ENCODE measurements around the gene USPL1.
"Not testable (repeated sequence)": the region's sequence is repeated elsewhere in the genome, so short reads cannot be mapped to it uniquely, and the experiment has no call there.

USPL1 gene

GRCh38 chr13:30617315-30618185, at the start of gene USPL1:
Gene USPL1 (plus strand): TSS chr13:30617920. CDS start chr13:30621141, 3,221 bp downstream.
- DNase-seq, result peak; percentile 91

DNA sequence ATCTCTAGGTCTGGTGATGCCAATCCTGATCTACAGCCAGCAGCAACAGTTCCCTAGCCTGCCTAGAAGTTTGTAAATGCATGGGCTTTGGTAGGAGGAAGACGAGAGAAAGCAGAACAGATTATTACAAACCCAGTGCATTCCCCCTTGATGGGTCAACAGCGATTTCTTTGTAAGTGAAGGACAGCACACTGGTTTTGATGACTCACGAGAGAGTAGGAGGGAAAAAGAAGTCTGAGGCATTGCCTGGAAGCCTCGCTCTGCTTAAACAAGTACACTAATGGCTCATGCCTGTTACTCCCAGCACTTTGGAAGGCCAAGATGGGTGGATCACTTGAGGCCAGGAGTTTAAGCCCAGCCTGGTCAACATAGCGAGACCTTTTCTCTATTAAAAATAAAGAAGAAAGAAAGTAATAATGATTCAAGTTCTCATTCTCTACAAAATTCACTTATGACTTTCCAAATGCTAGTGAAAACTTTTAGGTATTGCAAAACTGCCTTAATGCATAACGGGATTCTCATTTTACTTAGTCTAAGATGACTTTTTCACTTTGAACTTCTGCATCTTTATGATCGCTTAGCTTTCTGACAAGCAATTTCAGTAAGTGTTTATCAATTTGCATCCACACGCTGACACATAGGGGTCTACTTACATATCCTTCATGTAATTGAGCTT, 47.7 kb upstream of the USPL1 start:
- no peak for DNase-seq

GRCh38 chr13:30570691-30571090, 47.0 kb upstream of the USPL1 start:
- no peak for DNase-seq

GRCh38 chr13:30572859-30573275, 44.9 kb upstream of the USPL1 start:
- DNase-seq, result no peak

DNA sequence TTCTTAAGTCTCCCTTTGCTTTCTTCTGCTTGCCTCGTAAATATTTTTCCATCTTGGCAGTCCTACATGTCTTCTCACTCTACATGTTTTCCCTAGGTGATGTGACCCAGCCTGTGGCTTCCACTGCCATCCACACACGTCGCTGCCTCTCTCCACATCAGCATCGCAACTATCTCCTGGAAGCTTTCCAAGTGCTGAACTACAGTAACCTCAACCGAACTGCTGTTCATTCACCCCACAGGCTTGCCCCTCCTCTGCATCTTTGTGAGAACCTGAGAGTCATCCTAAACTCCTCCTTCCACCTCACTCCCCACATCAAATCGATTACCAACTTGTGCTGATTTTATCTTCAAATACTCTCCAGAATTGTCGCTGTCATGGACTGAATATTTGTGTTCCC, 41.2 kb upstream of the USPL1 start:
- peak; percentile 0 for DNase-seq

DNA sequence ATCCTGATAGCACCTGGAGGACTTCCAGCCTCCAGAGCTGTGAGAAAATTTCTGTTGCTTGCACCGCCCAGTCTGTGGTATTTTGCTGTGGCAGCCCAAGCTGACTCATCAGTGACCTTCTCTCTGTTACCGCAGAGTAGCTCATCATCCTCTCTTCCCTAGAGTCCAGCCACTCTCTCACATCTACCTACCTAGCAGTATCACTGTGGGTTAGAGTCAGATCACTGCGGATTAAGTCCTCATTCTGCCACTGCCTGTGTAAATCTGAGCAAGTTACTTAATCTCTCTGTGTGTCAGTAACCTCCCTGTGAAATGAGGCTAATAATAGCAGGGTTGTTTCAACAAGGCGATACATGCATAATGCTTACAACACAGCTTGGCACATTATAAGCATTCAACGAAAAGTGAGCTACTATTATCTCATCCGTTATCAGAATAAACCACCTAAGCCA, 40.3 kb upstream of the USPL1 start:
- DNase-seq, result no peak

- DNase-seq, result no peak
Measured at GRCh38 chr13:30580852-30581502, 36.7 kb upstream of the USPL1 start.

DNA sequence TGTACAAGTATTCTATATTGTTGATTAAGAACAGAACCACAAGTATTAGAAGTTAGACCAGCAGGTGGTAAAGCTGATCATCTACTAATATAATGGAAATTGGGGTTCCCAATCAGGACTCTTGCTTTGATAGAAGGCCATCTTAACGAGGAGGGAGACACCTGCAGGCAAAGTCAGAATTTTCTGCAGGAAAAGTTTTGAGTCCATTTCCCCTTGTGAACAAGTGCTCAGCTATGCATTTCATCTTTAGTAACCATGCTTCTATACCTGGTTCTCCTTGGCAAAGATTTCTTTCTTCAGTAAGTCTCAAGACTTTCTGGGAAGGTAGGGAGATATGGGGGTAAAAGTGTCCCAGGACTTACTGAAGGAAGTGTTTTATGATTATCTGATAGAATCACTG, 36.1 kb upstream of the USPL1 start:
- no peak for DNase-seq

DNA sequence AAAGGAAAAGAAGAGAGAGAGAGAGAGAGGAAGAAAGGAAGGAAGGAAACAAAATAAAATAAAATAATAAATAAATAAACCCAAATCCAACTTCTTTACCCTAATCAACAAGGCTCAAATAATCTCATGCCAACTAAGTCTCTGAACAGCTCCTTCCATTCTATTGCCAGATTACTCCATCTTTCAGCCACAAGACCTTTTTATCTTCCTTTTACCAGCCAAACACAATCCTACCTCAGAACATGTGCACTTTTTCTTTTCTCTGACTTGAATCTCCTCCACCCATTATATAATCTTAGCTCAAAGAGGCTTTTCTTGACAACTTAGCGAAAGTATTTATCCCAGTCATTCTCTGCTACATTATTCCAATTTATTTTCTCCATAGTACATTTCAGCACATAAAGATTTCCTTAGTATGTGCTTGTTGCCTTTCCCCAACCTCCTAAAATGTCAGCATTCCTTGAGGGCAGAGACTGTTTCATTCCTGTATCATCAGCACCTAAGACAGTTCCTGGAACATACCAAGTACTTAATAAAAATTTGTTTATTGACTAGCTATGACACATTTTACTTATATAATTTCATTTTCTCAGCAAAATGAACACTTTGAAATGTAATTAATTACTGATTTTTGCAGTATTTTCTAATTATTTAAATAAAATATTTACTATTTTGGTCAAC, 33.5 kb upstream of the USPL1 start:
- DNase-seq, result no peak

- DNase-seq, result no peak
Measured at GRCh38 chr13:30585748-30586262, 31.9 kb upstream of the USPL1 start.

DNA sequence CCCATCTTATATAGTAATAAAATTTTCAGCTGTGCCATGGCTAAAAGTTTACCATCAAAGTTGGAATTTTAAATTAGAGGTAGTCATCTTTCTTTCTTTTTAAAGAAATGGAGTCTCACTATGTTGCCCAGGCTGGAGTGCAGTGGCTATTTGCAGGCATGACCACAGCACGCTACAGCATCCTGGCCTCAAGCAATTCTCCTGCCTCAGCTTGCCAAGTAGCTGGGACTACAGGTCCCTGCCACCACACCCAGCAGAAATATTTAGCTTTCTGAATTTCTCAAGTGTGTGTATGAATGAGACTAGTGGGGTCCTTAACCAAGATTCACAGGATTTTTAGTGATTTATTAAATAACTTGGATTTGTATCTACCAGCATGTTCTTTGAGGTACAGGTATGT, 30.5 kb upstream of the USPL1 start:
- DNase-seq, result no peak

- no peak for DNase-seq
Measured at GRCh38 chr13:30587739-30588138, 30.0 kb upstream of the USPL1 start.

DNA sequence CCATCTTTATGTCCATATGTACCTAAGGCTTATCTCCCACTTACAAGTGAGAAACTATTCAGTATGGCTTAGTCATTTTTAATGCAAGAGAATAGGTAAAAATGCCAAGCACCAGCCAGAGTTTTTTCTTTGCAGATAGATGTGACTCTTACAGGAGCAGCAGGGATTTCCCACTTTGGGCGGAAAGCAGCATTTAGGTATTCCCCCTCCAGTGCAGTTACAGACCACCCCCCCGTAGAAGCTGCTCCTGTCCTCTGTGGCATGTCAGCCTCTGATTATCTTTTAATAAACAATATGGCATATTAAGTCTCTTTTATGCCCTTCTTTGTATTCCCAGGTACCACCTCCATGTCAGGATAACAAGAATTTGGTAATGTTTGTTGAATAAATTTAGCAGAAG, 24.7 kb upstream of the USPL1 start:
- DNase-seq, result no peak

DNA sequence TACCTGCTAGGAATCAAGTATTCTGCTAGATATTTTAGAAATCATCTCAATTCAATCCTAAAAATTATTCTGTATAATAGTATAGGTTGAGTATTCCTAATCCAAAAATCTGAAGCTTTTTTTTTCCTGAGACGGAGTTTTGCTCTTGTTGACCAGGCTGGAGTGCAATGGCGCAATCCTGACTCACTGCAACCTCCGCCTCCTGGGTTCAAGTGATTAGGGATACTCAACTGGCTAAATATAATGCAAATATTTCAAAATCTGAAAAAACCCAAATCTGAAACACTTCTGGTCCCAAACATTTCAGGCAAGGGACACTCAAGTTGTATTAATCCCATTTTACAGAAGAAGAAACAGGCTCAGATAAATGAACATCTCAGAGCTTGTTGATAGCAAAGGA, 17.2 kb upstream of the USPL1 start:
- no peak for DNase-seq

- DNase-seq, result no peak
Measured at GRCh38 chr13:30601836-30602235, 15.9 kb upstream of the USPL1 start.

DNA sequence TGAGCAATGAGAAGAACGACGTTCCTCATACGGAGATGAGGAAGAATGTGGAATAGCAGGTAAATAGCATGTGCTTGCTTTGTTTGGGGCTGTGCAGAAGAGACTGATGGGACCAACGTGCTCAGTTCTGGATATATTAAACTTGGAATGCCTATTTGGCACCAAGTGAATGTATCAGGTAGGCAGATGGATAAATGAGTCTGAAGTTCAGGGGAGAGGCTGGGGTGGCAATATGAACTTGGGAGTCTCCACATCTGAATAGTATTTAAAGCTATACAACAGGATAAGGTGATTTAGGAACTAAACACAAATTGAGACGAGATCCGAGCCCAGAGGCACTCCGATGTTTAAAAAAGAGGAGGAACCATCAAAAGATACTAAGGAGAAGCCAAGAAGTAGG, 12.7 kb upstream of the USPL1 start:
- no peak for DNase-seq

DNA sequence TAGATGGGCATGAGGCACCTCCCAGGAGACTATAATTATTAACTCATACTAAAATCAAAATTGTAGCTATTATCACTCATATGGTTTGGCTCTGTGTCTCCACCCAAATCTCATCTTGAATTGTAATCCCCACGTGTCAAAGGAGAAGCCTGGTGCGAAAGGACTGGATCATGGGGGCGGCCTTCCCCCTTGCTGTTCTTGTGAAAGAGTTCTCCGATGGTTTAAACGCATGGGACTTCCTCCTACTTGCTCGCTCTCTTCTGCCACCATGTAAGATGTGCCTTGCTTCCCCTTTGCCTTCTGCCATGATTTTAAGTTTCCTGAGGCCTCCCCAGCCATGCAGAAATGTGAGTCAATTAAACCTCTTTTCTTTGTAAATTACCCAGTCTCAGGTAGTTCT, 10.5 kb upstream of the USPL1 start:
- DNase-seq, result not testable (repeated sequence)

- peak; percentile 67 for DNase-seq
Measured at GRCh38 chr13:30607908-30608307, 9.8 kb upstream of the USPL1 start.

GRCh38 chr13:30608364-30608763, 9.4 kb upstream of the USPL1 start:
- DNase-seq, result no peak

DNA sequence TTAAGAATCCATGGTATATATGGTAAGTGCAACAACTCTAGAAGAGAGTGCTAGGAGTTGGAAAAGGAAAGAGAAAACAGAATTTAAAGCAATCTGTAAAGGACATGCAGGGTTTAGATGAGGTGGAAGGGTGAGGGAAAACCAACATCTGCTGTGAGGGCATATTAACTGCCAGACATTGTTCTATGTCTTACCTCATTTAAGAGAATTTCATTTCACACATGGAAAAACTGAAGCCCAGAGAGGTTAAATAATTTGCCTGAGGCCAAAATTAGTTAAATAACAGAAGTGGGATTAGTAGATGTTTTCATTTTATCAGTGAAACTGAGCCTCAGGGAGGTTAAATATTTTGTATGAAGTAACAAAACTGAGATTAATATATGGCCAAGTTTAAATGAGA, 7.4 kb upstream of the USPL1 start:
- no peak for DNase-seq

- DNase-seq, result no peak
Measured at GRCh38 chr13:30615481-30615865, 2.2 kb upstream of the USPL1 start.

DNA sequence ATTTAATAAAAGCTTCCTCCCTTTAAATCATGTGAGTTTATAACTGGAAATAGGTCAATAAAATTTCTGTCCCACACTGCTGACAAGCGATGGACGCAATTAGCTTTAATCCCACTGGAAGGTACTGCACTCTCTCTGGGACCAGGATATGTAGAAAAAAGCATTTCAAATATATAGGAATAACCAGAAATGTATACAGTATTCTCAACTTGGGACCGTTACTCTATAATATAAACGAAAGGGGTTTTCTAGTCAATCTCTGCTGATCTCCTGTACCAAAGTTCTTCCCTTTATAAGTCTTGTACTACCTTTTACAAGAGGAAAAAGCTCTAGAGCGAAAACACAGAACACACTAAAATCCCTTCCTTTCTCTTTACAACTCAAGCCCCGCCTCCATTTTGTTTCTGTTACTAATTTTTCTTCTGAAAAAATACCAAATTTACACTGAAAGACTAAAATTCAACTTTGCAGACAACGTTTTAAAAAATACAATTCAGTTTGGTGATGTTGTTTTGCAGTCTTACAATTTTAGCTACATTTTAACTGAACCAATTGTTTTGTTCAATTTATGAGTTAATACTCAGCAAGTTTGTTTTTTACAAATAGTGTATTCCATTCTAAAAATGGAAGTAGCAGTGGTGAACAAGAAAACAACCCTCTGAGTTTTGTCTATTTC, 1.7 kb upstream of the USPL1 start:
- no peak for DNase-seq
